Lower leg skin (tissue), 3 donors: ENCODE data around the gene ERCC3.

Experiments used
- POLR2A ChIP-seq, 2 donors: fragments of 450-650 bp; IDR thresholded peaks; one replicate each; pipeline ENCODE4 v1.6.1; 2016 to 2017; ENCODE audit warnings: antibody characterized with exemption in 2 of 2, mild to moderate bottlenecking in 1 of 2, moderate library complexity in 1 of 2
- TF ChIP-seq, protein P1 (sequence below), 3 donors: fragments of 450-650 bp; IDR thresholded peaks; one replicate each; pipeline ENCODE4 v1.5.1; 2016; ENCODE audit warnings: antibody characterized with exemption in 3 of 3, mild to moderate bottlenecking in 3 of 3, moderate library complexity in 2 of 3

DNA sequence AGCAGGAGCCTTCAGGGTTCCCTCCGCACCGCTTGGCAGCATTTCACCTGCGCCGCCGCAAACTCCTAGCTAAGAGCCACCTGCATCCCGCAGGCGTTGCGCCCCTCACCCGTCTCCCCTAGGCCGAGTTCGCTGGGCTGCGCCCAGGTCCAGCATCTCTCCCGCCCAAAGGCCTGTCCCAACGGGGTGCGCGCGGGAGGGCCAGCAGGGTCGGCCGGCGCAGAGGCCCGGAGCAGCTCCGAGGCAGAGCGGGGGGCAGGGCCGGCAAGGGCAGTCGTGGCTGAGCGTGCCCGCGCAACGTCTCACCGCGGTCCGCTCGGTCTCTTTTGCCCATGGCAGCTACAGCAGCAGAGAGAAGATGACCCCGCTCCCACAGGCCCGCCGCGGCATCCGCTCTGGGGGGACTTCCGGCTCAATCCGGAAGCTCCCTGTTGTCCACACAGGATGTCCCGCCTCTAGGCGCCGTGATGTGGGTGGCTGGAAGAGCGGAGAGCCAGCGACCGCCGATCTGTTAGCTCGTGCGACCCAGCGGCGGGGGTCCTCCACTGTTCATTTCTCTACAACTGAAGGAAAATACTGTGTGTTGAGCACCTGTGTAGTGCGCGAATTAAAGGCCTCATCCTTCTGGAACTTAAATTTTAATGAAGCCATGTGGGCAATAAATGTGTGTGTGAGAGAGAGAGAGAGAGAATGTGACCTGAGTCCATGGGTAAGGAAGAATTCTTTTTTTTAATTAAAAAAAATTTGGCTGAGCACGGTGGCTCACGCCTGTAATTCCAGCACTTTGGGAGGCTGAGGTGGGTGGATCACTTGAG, at the start of gene ERCC3:
- TF ChIP-seq, protein P1, sequence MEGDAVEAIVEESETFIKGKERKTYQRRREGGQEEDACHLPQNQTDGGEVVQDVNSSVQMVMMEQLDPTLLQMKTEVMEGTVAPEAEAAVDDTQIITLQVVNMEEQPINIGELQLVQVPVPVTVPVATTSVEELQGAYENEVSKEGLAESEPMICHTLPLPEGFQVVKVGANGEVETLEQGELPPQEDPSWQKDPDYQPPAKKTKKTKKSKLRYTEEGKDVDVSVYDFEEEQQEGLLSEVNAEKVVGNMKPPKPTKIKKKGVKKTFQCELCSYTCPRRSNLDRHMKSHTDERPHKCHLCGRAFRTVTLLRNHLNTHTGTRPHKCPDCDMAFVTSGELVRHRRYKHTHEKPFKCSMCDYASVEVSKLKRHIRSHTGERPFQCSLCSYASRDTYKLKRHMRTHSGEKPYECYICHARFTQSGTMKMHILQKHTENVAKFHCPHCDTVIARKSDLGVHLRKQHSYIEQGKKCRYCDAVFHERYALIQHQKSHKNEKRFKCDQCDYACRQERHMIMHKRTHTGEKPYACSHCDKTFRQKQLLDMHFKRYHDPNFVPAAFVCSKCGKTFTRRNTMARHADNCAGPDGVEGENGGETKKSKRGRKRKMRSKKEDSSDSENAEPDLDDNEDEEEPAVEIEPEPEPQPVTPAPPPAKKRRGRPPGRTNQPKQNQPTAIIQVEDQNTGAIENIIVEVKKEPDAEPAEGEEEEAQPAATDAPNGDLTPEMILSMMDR (IDR thresholded peaks at IDR 0.05): no peak
- TF ChIP-seq POLR2A (IDR thresholded peaks at IDR 0.05): no peak
